ENCODE measurements around the gene POLE3. TPM values are rescaled to one million over a fixed set of nuclear protein-coding genes. Genes with fewer than 3 reads are reported as not detected.
A peak's percentile ranks its signal among the peaks of the same experiment; 100 is the strongest.

The POLE3 gene
- total and polyA plus RNA-seq, 2 experiments from 2014 or later: 49.4 to 55.4 TPM

DNA sequence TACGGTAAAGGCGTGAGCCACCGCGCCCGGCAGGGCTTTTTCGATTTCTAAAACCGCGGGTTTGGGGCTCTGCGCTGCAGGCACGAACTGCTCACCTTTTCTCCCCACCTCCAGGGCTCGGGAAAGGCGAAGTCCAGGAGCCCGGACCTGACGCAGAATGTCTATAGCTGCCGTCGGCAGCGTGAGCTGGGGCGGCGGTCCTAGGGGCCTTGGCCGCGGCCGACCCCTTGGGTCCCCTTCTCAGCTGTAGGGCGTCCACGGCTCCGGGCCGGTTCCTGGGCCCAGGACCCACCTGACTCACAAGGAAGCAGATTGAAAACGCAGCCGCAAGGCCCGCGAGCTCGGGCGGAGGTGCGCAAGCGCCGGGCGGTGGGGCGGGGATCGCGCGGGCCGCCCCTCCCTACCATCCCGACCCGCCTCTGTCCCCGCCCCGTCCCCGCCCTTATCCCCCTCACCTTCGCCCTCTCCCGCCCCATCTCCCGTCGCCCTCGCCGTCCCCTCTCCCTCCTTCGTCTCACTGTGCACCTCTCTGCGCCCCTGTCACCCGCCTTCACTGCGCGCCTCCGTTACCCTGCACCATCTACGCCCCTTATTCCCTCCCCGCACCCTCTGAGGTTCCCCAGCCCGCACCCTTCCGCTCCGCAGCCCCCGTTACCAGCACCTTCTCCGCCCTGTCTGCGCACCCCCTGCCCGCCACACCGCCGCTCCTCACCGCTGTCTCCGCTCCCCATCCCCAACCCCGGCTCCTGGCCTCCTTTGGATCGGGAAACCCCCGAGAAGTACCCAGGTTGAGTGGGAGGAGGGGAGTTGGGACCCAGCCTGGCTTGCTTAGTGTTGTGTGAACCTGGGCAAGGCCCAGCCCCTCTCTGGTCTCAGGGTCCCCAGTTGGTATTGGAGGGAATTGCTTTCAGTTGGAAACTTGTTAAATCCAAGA, 33.6 kb downstream of the POLE3 start, which contains the start of gene HDHD3:
Gene HDHD3 (minus strand): TSS at position 353 of the 934 bp plus-strand sequence. CDS start 2,632 bp downstream, outside the sequence.
- Histone ChIP-seq H3F3A (ENCODE audit: insufficient read depth) (no peaks in the 10 kb centered on the region), H3K36me3 (ENCODE audit: low read depth) (no peaks in the 10 kb centered on the region), H3K4me2 (ENCODE audit: unreplicated experiment) (peak within 1 kb of the TSS; percentile 50), H3K79me2 (ENCODE audit: insufficient read depth) (no peaks in the 10 kb centered on the region), H2AFZ (peak within 1 kb of the TSS; percentile 94), H3K4me3 (peak within 1 kb of the TSS; percentile 85), H3K9ac (peak within 1 kb of the TSS; percentile 77), H3K4me1 (ENCODE audit: insufficient read depth) (no peaks in the 10 kb centered on the region), H4K20me1 (ENCODE audit: insufficient read depth) (no peaks in the 10 kb centered on the region), H3K27me3 (replicated peaks; ENCODE audit: insufficient read depth) (no peaks in the 10 kb centered on the region), H3K9me2 (ENCODE audit: insufficient read depth) (no peaks in the 10 kb centered on the region), H3K27ac (no peak within 1 kb of the TSS), H3K9me3 (ENCODE audit: low read depth) (no peaks in the 10 kb centered on the region)
- no peak for TF ChIP-seq EZH2phosphoT487 (IDR thresholded peaks at IDR 0.05; ENCODE audit: insufficient read depth, low read depth)
- TF ChIP-seq EZH2 (IDR thresholded peaks at IDR 0.05; ENCODE audit: insufficient read depth, poor library complexity, severe bottlenecking): no peak
- WGBS, 2 experiments (ENCODE audit: low coverage in 1 of 2, low lambda C conversion rate in 2 of 2, missing lambda C conversion rate in 2 of 2): 3 to 4% methylated on average over 27 to 59 of the region's 74 CpGs
- peak; percentile 85 for DNase-seq
- in situ Hi-C loops (cut with MboI): no loop called here

DNA sequence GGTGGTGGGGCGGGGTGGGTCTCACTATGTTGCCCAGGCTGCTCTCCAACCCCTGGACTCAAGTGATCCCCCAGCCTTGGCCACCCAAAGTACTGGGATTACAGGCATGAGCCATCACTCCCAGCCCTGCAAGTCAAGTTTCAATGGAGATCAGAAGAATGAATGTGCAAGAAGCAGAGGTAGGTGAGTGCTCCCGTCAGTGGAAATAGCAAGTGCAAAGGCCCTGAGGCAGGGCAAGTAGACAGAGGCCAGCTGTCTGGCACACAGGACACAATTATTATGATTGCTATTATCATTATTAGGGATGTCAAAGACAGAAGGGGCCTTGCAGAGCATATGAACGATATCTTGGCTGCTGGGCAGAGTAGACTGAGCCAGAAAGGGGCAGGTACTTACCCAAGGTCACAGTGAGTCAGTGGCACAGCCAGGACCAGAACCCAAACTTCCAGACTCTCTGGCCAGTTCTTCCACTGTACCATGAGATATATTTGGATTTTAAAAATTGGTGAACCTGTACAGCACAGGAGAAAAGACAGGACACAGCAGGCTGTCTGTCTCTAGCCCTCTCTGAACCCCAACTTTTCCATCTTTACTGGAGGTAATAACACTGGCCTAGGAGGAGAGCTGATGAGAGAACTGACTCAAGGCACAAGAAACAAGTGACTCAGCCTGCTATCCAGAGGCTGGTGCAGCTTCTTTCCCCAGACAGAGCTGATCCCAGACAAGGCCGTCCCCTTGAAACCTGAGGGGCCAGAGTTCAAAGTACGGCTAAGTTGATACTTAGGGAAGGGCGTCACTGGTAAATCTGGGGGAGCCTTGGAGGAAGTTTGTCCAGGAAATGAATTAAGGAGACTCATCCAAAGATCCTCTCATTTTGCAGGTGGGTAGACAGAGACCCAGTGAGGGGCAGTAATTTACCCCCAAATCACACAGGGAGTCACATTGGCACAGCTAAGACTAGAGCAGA, 35.1 kb downstream of the POLE3 start:
- no peak overlapping the region for H2AFZ ChIP-seq
- H3K4me1 ChIP-seq (ENCODE audit: insufficient read depth): no peaks in the 10 kb centered on the region
- H3K9me2 ChIP-seq (ENCODE audit: insufficient read depth): no peaks in the 10 kb centered on the region
- no peak overlapping the region for H3K27ac ChIP-seq
- H3K4me2 ChIP-seq (ENCODE audit: unreplicated experiment): no peak overlapping the region
- no peaks in the 10 kb centered on the region for H4K20me1 ChIP-seq (ENCODE audit: insufficient read depth)
- no peaks in the 10 kb centered on the region for H3K27me3 ChIP-seq (replicated peaks; ENCODE audit: insufficient read depth)
- no peaks in the 10 kb centered on the region for H3F3A ChIP-seq (ENCODE audit: insufficient read depth)
- H3K4me3 ChIP-seq: no peak overlapping the region; the same call in 1 of the 2 replicates
- TF ChIP-seq EZH2phosphoT487 (IDR thresholded peaks at IDR 0.05; ENCODE audit: insufficient read depth, low read depth) (no peak), EZH2 (IDR thresholded peaks at IDR 0.05; ENCODE audit: insufficient read depth, poor library complexity, severe bottlenecking) (no peak)
- no peaks in the 10 kb centered on the region for H3K36me3 ChIP-seq (ENCODE audit: low read depth)
- WGBS, 2 experiments (ENCODE audit: low coverage in 1 of 2, low lambda C conversion rate in 2 of 2, missing lambda C conversion rate in 2 of 2): 79 to 81% methylated on average over 6 of the region's 6 CpGs
- in situ Hi-C loops (cut with MboI): no loop called here
- no peaks in the 10 kb centered on the region for H3K79me2 ChIP-seq (ENCODE audit: insufficient read depth)
- DNase-seq: peak; percentile 28
- H3K9me3 ChIP-seq (ENCODE audit: low read depth): no peaks in the 10 kb centered on the region
- H3K9ac ChIP-seq: no peak overlapping the region

DNA sequence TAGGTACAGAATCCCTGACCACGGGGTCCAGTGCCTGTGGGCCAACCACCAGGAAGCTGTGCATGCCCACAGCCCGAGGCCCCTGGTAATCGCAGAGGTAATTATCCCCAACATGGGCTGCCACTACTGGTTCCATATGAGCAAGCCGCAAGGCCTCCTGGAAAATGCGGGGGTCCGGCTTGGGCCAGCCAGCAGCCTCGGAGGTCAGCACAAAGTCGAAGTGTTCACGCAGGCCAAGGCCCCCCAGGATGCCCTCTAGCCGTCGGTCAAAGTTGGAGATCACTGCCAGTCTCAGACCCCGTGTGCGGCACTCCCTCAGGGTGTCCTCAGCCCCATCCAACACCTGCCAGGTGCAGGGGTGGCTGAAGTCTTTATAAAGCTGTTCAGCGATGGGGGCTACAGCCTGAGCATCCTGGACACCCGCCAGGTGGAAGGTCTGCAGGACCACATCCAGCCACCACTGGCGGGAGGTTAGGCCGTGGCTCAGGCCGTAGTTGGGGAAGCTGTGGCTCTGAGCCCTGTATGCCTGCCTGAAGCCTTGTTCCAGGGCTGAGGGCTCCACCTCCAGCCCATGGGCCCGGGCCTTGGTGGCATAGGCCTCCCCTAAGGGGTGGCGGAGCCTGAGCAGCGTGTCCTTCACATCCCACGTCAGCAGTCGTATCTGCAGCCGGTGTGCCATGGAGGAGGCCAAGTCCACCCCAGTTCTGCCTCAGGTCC, 36.6 kb downstream of the POLE3 start:
- H3K4me1 ChIP-seq (ENCODE audit: insufficient read depth): no peaks in the 10 kb centered on the region
- in situ Hi-C loops (cut with MboI): no loop called here
- WGBS, 2 experiments (ENCODE audit: low coverage in 1 of 2, low lambda C conversion rate in 2 of 2, missing lambda C conversion rate in 2 of 2): 89 to 90% methylated on average over 24 of the region's 24 CpGs

More for the DNA sequence above, 36.6 kb downstream of the POLE3 start:
- Histone ChIP-seq H3K4me3 (no peak overlapping the region), H2AFZ (no peak overlapping the region), H3K79me2 (ENCODE audit: insufficient read depth) (no peaks in the 10 kb centered on the region), H3F3A (ENCODE audit: insufficient read depth) (no peaks in the 10 kb centered on the region), H3K4me2 (ENCODE audit: unreplicated experiment) (no peak overlapping the region), H3K27me3 (replicated peaks; ENCODE audit: insufficient read depth) (no peaks in the 10 kb centered on the region), H3K36me3 (ENCODE audit: low read depth) (no peaks in the 10 kb centered on the region), H3K9me3 (ENCODE audit: low read depth) (no peaks in the 10 kb centered on the region), H3K9me2 (ENCODE audit: insufficient read depth) (no peaks in the 10 kb centered on the region), H3K27ac (no peak overlapping the region), H3K9ac (no peak overlapping the region), H4K20me1 (ENCODE audit: insufficient read depth) (no peaks in the 10 kb centered on the region)
- TF ChIP-seq EZH2 (IDR thresholded peaks at IDR 0.05; ENCODE audit: insufficient read depth, poor library complexity, severe bottlenecking): no peak
- no peak for TF ChIP-seq EZH2phosphoT487 (IDR thresholded peaks at IDR 0.05; ENCODE audit: insufficient read depth, low read depth)
- no peak for DNase-seq
